Neural cell (in vitro differentiated cells): ENCODE measurements around the gene GABRG3. TPM values are rescaled to one million over a fixed set of nuclear protein-coding genes. Genes with fewer than 3 reads are reported as not detected.

Experiments used
- H2AFZ ChIP-seq: fragments of 200-600, 300-800 bp; sonication (generic), shearing (Covaris generic); 2 replicates; pipeline ENCODE4 v1.6.0; 2014; ENCODE audit warnings: low read depth, mild to moderate bottlenecking, antibody characterized with exemption, low read length, moderate library complexity
- H3F3A ChIP-seq: fragments of 200-600 bp; shearing (Covaris generic); 2 replicates; pipeline ENCODE4 v1.6.1; 2016; ENCODE audit warnings: mild to moderate bottlenecking, moderate library complexity, mixed read lengths, antibody characterized with exemption, low read length; ENCODE audit not compliant: insufficient read depth, poor library complexity, severe bottlenecking
- H3K27ac ChIP-seq: fragments of 200-600, 300-800 bp; sonication (generic), shearing (Covaris generic); 2 replicates; pipeline ENCODE4 v1.5.1; 2014; ENCODE audit warnings: mild to moderate bottlenecking, low read length, moderate library complexity
- H3K27me3 ChIP-seq: fragments of 300-800, 200-600 bp; sonication (generic), shearing (Covaris generic); 2 replicates; pipeline ENCODE4 v1.6.0; 2014; ENCODE audit warnings: mild to moderate bottlenecking, low read depth, low read length, moderate library complexity; ENCODE audit not compliant: insufficient read depth
- H3K36me3 ChIP-seq: fragments of 300-800, 200-600 bp; sonication (generic), shearing (Covaris generic); 2 replicates; pipeline ENCODE4 v1.5.1; 2014; ENCODE audit warnings: mild to moderate bottlenecking, antibody characterized with exemption, low read length, moderate library complexity; ENCODE audit not compliant: insufficient read depth
- H3K4me2 ChIP-seq: fragments of 300-800, 200-600 bp; sonication (generic), shearing (Covaris generic); 2 replicates; pipeline ENCODE4 v1.6.0; 2014; ENCODE audit warnings: mild to moderate bottlenecking, low read length
- H3K4me3 ChIP-seq: fragments of 300-800, 200-600 bp; sonication (generic), shearing (Covaris generic); 2 replicates; pipeline ENCODE4 v1.5.1; 2014; ENCODE audit warnings: mild to moderate bottlenecking, low read length, moderate library complexity
- H3K79me2 ChIP-seq: fragments of 200-600 bp; shearing (Covaris generic); replicated peaks from 2 replicates; pipeline ENCODE4 v1.6.0; 2014; ENCODE audit warnings: mild to moderate bottlenecking, low read length, moderate library complexity; ENCODE audit not compliant: insufficient read depth
- H3K9ac ChIP-seq: fragments of 300-800, 200-600 bp; sonication (generic), shearing (Covaris generic); 2 replicates; pipeline ENCODE4 v1.6.1; 2016; ENCODE audit warnings: mild to moderate bottlenecking, low read length, mixed read lengths
- H3K9me2 ChIP-seq: fragments of 200-600 bp; shearing (Covaris generic); 2 replicates; pipeline ENCODE4 v1.6.1; 2016; ENCODE audit warnings: mild to moderate bottlenecking, low read length, mixed read lengths; ENCODE audit not compliant: insufficient read depth
- H3K9me3 ChIP-seq: fragments of 200-600, 300-800 bp; sonication (generic), shearing (Covaris generic); 2 replicates; pipeline ENCODE4 v1.6.1; 2016; ENCODE audit warnings: mild to moderate bottlenecking, mixed run types, low read length, moderate library complexity, mixed read lengths
- H4K20me1 ChIP-seq: fragments of 200-600 bp; shearing (Covaris generic); 2 replicates; pipeline ENCODE4 v1.6.1; 2016; ENCODE audit warnings: mild to moderate bottlenecking, mixed run types; ENCODE audit not compliant: insufficient read depth
- CTCF ChIP-seq: fragments of 450-650 bp; IDR thresholded peaks from 2 replicates; pipeline ENCODE4 v1.5.1; 2014; ENCODE audit warnings: antibody characterized with exemption, mild to moderate bottlenecking, moderate library complexity; ENCODE audit not compliant: poor library complexity, severe bottlenecking
- EP300 ChIP-seq: fragments of 450-650 bp; conservative IDR thresholded peaks from 2 replicates; pipeline ENCODE4 v1.6.1; 2014; ENCODE audit warnings: antibody characterized with exemption, mild to moderate bottlenecking, moderate library complexity; ENCODE audit not compliant: poor library complexity, severe bottlenecking
- EZH2 ChIP-seq: fragments of 200-600, 300-800 bp; shearing (Covaris generic), sonication (generic); IDR thresholded peaks from 2 replicates; pipeline ENCODE4 v1.6.1; 2014; ENCODE audit warnings: antibody characterized with exemption, low read length, borderline replicate concordance, mild to moderate bottlenecking; ENCODE audit not compliant: insufficient read depth, poor library complexity, severe bottlenecking
- MXI1 ChIP-seq: fragments of 450-650 bp; conservative IDR thresholded peaks from 2 replicates; pipeline ENCODE4 v1.6.1; 2014; ENCODE audit warnings: antibody characterized with exemption, mild to moderate bottlenecking; ENCODE audit not compliant: poor library complexity, severe bottlenecking
- POLR2AphosphoS5 ChIP-seq: IDR thresholded peaks from 2 replicates; pipeline ENCODE4 v1.6.1; 2012
- RAD21 ChIP-seq: fragments of 450-650 bp; conservative IDR thresholded peaks from 2 replicates; pipeline ENCODE4 v1.6.1; 2014; ENCODE audit warnings: antibody characterized with exemption, mild to moderate bottlenecking, moderate library complexity
- SMC3 ChIP-seq: fragments of 450-650 bp; conservative IDR thresholded peaks from 2 replicates; pipeline ENCODE4 v1.6.1; 2014; ENCODE audit warnings: antibody characterized with exemption, mild to moderate bottlenecking, moderate library complexity; ENCODE audit not compliant: poor library complexity
- TAF1 ChIP-seq: IDR thresholded peaks from 2 replicates; pipeline ENCODE4 v1.6.1; 2012; ENCODE audit warnings: low read depth
- polyA plus RNA-seq: library from polyadenylated mRNA; depleted of rRNA; stranded (reverse); fragments of >200 nt; gene quantifications from 2 replicates; pipeline ENCODE4 v1.2.3, GENCODE V29; 2014
- TF ChIP-seq, protein P1 (sequence below): IDR thresholded peaks from 2 replicates; pipeline ENCODE4 v1.6.1; 2012; ENCODE audit warnings: borderline replicate concordance

Gene GABRG3
- polyA plus RNA-seq, 1 donor from 2014 or later = 1.2 TPM

- no peaks in the 10 kb centered on the region for H3K9me3 ChIP-seq
- no peaks in the 10 kb centered on the region for H3F3A ChIP-seq
- TF ChIP-seq MXI1 (no peak), SMC3 (peak; percentile 69), EP300 (no peak), RAD21 (peak; percentile 65), CTCF (peak; percentile 66), TAF1 (no peak), EZH2 (no peak), POLR2AphosphoS5 (no peak)
- TF ChIP-seq, protein P1, sequence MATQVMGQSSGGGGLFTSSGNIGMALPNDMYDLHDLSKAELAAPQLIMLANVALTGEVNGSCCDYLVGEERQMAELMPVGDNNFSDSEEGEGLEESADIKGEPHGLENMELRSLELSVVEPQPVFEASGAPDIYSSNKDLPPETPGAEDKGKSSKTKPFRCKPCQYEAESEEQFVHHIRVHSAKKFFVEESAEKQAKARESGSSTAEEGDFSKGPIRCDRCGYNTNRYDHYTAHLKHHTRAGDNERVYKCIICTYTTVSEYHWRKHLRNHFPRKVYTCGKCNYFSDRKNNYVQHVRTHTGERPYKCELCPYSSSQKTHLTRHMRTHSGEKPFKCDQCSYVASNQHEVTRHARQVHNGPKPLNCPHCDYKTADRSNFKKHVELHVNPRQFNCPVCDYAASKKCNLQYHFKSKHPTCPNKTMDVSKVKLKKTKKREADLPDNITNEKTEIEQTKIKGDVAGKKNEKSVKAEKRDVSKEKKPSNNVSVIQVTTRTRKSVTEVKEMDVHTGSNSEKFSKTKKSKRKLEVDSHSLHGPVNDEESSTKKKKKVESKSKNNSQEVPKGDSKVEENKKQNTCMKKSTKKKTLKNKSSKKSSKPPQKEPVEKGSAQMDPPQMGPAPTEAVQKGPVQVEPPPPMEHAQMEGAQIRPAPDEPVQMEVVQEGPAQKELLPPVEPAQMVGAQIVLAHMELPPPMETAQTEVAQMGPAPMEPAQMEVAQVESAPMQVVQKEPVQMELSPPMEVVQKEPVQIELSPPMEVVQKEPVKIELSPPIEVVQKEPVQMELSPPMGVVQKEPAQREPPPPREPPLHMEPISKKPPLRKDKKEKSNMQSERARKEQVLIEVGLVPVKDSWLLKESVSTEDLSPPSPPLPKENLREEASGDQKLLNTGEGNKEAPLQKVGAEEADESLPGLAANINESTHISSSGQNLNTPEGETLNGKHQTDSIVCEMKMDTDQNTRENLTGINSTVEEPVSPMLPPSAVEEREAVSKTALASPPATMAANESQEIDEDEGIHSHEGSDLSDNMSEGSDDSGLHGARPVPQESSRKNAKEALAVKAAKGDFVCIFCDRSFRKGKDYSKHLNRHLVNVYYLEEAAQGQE = no peak
- H2AFZ ChIP-seq = no peak overlapping the region
- no peak overlapping the region for H3K4me2 ChIP-seq
- no peaks in the 10 kb centered on the region for H4K20me1 ChIP-seq
- H3K4me3 ChIP-seq = no peak overlapping the region
- no peaks in the 10 kb centered on the region for H3K79me2 ChIP-seq
- no peak overlapping the region for H3K27ac ChIP-seq
- H3K9me2 ChIP-seq = no peaks in the 10 kb centered on the region
- no peaks in the 10 kb centered on the region for H3K36me3 ChIP-seq
- H3K27me3 ChIP-seq = no peaks in the 10 kb centered on the region
- no peak overlapping the region for H3K9ac ChIP-seq
These were observed 46.3 kb downstream of the GABRG3 start for GRCh38 chr15:27017168-27017809.

DNA sequence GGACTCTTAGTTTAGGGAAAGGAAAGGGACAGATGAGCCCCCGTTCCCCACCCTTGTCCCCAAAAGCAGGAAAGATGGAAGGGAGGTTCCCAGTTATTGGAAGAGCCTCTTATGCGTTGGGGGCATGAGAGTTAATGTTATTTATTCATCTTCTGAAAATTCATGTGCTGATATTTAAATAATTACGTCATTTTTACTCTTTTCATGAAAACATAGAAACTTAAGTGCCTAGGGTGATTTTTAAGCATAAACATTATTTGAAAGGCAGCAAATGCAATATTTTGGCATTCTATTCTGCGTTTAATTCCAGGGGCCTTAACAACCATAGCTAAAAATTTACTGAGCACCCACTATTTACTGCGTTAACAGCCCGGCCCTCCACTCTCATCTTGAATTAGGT is 48.7 kb downstream of the GABRG3 start:
- Histone ChIP-seq H3K27me3 (no peaks in the 10 kb centered on the region), H3K79me2 (no peaks in the 10 kb centered on the region), H3K27ac (no peak overlapping the region), H3K9me3 (no peaks in the 10 kb centered on the region), H3F3A (no peaks in the 10 kb centered on the region), H3K9ac (no peak overlapping the region), H2AFZ (no peak overlapping the region), H3K4me3 (no peak overlapping the region), H3K36me3 (no peaks in the 10 kb centered on the region), H3K9me2 (no peaks in the 10 kb centered on the region), H3K4me2 (no peak overlapping the region), H4K20me1 (no peaks in the 10 kb centered on the region)
- TF ChIP-seq SMC3 = no peak
